Astrocyte of the spinal cord (primary cell): ENCODE data around the gene AFTPH.

Source experiments
- DNase-seq: peaks from one replicate; pipeline ENCODE4 v3.0.0; 2011; ENCODE audit warnings: low read depth, low spot score
- H3K4me3 ChIP-seq: 2 replicates; pipeline ENCODE4 v1.5.1; 2011; ENCODE audit warnings: low read depth, mild to moderate bottlenecking, low read length, moderate library complexity
- in situ Hi-C: cut with HindIII; loops from 2 replicates; pipeline ENCODE4 v1.10.0; 2017; ENCODE audit warnings: low sequenced_read_pairs
- TF ChIP-seq, protein P1 (sequence below): IDR thresholded peaks from 2 replicates; pipeline ENCODE4 v1.5.1; 2012; ENCODE audit warnings: low read depth, mild to moderate bottlenecking, low read length, inconsistent platforms

The AFTPH gene

DNA sequence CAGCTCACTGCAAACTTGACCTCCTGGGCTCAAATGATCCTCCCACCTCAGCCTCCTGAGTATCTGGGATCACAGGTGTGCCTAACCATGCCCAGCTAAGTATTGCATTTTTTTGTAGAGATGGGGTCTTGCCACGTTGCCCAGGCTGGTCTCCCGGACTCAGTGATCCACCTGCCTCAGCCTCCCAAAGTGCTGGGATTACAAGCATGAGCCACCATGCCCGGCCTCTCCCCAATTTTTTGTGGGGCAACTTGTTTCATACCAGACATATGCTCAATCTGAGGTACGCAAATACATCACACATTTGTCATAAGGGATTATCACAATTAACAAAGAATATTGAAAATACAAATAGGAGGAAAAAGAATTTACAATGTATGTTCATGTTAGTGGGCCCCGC is 42.5 kb upstream of the AFTPH start:
- no peak for DNase-seq
- in situ Hi-C loops, result no loop called here
- TF ChIP-seq, protein P1, sequence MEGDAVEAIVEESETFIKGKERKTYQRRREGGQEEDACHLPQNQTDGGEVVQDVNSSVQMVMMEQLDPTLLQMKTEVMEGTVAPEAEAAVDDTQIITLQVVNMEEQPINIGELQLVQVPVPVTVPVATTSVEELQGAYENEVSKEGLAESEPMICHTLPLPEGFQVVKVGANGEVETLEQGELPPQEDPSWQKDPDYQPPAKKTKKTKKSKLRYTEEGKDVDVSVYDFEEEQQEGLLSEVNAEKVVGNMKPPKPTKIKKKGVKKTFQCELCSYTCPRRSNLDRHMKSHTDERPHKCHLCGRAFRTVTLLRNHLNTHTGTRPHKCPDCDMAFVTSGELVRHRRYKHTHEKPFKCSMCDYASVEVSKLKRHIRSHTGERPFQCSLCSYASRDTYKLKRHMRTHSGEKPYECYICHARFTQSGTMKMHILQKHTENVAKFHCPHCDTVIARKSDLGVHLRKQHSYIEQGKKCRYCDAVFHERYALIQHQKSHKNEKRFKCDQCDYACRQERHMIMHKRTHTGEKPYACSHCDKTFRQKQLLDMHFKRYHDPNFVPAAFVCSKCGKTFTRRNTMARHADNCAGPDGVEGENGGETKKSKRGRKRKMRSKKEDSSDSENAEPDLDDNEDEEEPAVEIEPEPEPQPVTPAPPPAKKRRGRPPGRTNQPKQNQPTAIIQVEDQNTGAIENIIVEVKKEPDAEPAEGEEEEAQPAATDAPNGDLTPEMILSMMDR, result no peak
- H3K4me3 ChIP-seq, result no peak overlapping the region

DNA sequence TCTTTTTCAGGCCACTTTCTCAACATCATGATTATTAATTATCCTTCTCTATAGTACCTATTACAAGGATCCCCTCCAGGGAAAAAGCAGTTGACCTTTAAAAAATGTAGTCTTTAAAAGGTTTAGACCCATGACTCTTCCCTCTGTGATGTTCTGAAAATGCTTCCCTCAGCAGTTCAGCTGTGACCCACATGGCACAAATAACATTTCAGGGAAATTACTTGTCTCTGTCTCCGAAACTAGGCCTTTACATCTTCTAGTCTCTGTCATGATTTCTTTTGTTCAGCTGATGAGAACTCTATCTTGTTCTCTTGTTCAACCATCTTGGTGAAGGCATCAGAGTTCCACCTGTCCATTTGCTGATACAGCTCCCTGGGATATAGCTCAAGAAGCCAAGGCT is 41.9 kb upstream of the AFTPH start:
- in situ Hi-C loops, result no loop called here
- DNase-seq, result no peak
- H3K4me3 ChIP-seq, result no peak overlapping the region
- TF ChIP-seq, protein P1, result no peak

DNA sequence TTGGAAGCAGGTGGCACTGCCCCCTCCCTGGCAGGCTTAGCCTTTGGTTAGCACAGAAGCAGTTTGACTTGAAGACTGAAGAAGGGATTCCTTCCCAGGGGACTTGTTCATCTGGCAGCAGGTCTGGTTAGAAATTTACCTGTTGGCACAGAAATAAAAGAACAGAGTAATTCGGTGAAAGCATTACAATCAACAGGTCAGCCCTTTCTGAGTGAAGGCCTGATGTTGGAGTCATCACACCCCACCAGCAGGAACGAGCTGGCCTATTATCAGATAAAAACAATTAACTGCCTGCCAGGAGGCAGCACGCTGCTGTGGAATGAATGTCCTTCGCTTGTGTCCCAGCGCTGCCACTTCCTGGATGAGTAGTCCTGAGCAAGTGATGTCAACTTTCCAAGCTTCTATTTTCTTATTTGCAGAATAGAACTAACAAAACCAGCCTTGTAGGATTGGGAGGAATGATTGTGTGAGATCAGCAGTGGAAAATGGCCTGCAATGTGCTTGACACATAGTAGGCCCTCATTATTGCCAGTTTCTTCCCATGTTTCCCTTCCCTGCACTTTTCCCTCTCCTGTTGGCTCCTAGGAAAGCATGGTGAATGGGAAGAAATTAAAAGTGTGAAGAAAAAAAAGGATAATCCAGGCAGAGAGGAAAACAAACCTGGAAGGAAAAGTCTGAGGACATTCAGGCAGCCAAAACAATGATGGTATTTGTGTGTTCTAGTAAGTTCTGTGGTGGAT is 41.2 kb upstream of the AFTPH start:
- peak; percentile 4 for DNase-seq
- in situ Hi-C loops, result no loop called here
- no peak overlapping the region for H3K4me3 ChIP-seq
- TF ChIP-seq, protein P1, result no peak

DNA sequence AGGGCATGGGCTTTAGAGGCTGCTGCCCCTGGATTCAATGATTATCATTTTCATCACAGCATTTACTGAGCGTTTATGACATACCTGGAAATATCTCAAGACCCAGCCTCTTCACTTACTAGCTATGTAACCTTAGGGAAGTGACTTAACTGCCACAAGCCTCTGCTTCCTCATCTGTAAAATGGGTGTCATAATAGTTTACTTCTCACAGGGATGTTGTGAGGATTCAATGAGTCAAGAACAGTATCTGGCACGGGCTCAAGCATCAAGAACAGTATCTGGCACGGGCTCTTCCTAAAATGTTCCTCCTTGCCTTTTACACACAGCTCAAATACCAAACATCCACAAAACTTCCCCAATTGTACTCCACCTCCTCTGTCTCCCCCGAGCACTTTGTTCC is 38.8 kb upstream of the AFTPH start:
- H3K4me3 ChIP-seq, result no peak overlapping the region
- TF ChIP-seq, protein P1, result no peak
- DNase-seq, result no peak
- in situ Hi-C loops, result no loop called here

DNA sequence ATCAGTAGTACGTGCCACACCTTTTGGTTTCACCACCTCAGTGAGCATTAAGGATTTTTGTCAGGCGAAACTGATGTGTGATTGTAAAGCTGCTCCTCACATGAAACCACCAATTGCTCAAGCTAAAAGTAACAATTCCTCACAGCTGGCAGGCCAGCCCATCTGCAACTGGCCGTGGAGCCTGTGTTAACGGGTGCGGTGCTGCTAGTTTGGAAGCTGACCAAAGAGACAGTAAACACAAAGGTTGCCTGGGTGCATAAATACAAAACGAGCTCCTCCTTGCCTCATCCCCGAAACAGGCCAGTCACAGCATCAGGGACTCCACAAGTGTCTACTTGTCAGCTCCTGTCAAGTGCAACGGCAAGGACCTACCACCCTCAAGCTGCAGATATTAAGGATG is 38.2 kb upstream of the AFTPH start:
- TF ChIP-seq, protein P1, result no peak
- no peak overlapping the region for H3K4me3 ChIP-seq
- no peak for DNase-seq
- in situ Hi-C loops, result no loop called here

DNA sequence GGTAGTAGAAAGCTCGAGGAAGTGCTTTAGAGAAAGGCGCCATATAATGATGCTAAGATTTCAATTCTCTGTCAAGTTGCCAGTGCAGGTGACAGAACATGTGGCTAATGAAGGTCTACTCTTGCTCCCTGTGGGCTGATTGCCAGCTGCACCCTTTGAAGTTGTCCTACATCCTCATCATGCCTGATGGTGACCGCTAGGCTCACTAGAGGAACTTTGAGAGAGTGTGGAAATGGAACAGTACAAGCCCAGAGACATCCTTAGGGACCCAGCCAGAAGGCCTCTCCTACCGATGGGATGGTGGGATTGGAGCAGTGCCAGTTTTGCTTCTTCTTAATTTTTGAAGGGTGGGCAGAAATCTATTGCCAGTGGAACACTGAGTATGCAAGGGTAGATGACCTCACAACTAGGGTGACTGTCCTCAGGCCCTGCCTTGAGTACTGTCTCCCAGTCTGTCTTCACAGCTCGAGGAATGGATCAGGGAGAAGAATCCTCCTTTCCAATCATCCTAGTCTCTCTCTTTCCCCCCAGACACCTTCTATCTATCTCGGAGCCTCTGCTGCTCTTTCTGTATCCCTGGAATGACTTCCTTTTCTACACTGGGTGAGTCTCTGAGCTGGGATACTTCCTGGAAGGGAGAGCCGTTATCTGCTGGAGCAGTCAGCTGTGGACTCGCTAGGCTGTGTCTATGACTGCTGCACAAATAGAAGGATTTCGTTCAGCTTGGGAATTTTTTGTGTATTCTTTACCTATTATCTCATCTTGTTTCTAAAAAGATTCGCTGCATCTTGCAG is 36.7 kb upstream of the AFTPH start:
- DNase-seq, result no peak
- in situ Hi-C loops, result no loop called here
- TF ChIP-seq, protein P1, result no peak
- H3K4me3 ChIP-seq, result no peak overlapping the region
